Measurements from ENCODE around the gene BMPR1A.

- TF ChIP-seq POLR2AphosphoS5 (IDR thresholded peaks at IDR 0.05) = no peak
- TF ChIP-seq, protein P1, sequence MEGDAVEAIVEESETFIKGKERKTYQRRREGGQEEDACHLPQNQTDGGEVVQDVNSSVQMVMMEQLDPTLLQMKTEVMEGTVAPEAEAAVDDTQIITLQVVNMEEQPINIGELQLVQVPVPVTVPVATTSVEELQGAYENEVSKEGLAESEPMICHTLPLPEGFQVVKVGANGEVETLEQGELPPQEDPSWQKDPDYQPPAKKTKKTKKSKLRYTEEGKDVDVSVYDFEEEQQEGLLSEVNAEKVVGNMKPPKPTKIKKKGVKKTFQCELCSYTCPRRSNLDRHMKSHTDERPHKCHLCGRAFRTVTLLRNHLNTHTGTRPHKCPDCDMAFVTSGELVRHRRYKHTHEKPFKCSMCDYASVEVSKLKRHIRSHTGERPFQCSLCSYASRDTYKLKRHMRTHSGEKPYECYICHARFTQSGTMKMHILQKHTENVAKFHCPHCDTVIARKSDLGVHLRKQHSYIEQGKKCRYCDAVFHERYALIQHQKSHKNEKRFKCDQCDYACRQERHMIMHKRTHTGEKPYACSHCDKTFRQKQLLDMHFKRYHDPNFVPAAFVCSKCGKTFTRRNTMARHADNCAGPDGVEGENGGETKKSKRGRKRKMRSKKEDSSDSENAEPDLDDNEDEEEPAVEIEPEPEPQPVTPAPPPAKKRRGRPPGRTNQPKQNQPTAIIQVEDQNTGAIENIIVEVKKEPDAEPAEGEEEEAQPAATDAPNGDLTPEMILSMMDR (IDR thresholded peaks at IDR 0.05) = no peak
Measured at GRCh38 chr10:86765548-86765947, 9.1 kb downstream of the BMPR1A start.
